Measurements from ENCODE around the gene CFAP161. TPM values are rescaled to one million over a fixed set of nuclear protein-coding genes. Genes with fewer than 3 reads are reported as not detected.

The CFAP161 gene, protein sequence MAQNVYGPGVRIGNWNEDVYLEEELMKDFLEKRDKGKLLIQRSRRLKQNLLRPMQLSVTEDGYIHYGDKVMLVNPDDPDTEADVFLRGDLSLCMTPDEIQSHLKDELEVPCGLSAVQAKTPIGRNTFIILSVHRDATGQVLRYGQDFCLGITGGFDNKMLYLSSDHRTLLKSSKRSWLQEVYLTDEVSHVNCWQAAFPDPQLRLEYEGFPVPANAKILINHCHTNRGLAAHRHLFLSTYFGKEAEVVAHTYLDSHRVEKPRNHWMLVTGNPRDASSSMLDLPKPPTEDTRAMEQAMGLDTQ
- total RNA-seq, result 0.94 TPM
- long read RNA-seq, result 0 reads

GRCh38 chr15:81133782-81134461 lies at the start of gene CFAP161:
TSS of gene CFAP161 (plus strand) at chr15:81134270. CDS start at chr15:81134330, 60 bp downstream.
- peak; percentile 92 for DNase-seq
- intact Hi-C loops (cut with micrococcal nuclease), result no loop called here
- ATAC-seq, result peak; percentile 98

DNA sequence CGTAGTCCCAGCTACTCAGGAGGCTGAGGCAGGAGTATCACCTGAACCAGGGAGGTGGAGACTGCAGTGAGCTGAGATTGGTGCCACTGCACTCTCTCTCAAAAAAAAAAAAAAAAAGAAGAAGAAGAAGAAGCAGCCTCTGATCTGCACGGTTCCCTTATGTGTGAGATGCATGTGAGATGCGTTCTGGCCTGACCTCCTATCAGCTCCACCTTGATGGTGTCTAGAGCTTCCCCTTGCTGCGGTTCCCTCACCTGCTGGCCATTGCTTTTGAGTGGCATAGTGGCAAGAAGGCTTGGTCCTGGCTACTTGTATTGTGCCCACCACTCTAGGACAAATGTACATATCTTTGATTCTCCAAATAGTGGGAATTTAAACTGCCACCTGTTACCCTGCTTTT lies 49.4 kb upstream of the CFAP161 start:
- DNase-seq, result no peak
- ATAC-seq, result no peak
- intact Hi-C loops (cut with micrococcal nuclease), result no loop called here

DNA sequence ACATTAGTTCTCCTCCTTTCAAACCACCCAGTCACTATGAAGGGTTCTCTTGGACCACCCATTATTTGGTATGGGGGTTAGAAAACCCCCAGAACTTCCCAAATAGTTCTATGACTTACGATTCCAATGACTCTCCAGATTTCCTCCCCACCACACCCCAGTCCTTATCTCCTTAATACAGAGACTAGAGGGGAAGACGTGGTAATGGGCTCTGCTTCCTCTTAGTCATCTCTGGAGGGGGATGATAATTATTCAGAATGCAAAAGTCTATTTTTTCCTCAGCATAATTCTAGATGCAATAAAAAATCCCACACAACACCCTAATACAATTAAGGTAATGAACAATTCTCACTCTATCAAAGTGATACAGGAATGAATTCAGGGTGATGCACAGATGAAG lies 48.9 kb upstream of the CFAP161 start:
- intact Hi-C loops (cut with micrococcal nuclease), result no loop called here
- ATAC-seq (no peak), DNase-seq (no peak)

GRCh38 chr15:81085898-81086297 lies 48.2 kb upstream of the CFAP161 start:
- DNase-seq (no peak), ATAC-seq (no peak)
- intact Hi-C loops (cut with micrococcal nuclease), result no loop called here

GRCh38 chr15:81087066-81087465 lies 47.0 kb upstream of the CFAP161 start:
- ATAC-seq (no peak), DNase-seq (no peak)
- intact Hi-C loops (cut with micrococcal nuclease), result no loop called here

DNA sequence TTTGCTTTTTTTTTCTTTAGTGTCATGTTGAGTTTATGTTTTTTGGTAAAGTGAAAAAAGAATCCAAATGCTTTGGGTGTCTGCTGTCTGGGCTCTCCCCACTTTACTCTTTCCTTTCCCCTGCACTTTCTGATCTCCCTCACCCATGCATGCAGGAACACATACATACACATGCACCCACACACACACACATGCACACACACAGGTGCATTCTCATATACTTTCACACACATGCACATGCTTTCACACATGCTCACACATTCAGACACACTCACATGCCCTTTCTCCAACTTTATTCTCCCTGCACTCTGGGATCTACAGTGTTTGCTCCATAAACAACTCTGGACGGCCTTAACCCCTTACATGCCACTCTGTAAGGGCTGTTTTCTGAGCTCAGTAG lies 46.4 kb upstream of the CFAP161 start:
- intact Hi-C loops (cut with micrococcal nuclease), result no loop called here
- ATAC-seq (no peak), DNase-seq (no peak)

GRCh38 chr15:81088470-81089013 lies 45.5 kb upstream of the CFAP161 start:
- ATAC-seq (no peak), DNase-seq (no peak)
- intact Hi-C loops (cut with micrococcal nuclease), result no loop called here

- ATAC-seq, result peak; percentile 94
- intact Hi-C loops (cut with micrococcal nuclease), result no loop called here
- no peak for DNase-seq
These were observed 42.0 kb upstream of the CFAP161 start for GRCh38 chr15:81091889-81092558.

DNA sequence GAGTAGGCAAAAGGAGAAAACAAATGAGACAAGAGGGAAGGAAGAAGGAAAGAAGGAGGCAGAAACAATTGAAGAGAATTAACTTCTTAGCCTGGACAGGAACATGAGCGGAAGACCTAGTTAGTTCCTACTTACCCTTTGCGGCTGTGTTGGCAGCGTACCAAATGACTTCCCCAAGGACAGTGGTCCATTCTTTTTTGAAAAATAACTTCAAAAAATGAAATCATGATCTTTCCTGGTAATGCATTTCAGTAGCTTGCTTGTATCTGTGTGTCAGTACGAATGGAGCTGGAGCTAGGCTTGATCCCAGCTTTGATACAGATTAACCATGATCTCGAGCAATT lies 41.5 kb upstream of the CFAP161 start:
- ATAC-seq (peak; percentile 37), DNase-seq (peak; percentile 43)
- intact Hi-C loops (cut with micrococcal nuclease), result no loop called here

- intact Hi-C loops (cut with micrococcal nuclease), result no loop called here
- DNase-seq, result no peak
- no peak for ATAC-seq
These were observed 40.1 kb upstream of the CFAP161 start for GRCh38 chr15:81093961-81094360.

DNA sequence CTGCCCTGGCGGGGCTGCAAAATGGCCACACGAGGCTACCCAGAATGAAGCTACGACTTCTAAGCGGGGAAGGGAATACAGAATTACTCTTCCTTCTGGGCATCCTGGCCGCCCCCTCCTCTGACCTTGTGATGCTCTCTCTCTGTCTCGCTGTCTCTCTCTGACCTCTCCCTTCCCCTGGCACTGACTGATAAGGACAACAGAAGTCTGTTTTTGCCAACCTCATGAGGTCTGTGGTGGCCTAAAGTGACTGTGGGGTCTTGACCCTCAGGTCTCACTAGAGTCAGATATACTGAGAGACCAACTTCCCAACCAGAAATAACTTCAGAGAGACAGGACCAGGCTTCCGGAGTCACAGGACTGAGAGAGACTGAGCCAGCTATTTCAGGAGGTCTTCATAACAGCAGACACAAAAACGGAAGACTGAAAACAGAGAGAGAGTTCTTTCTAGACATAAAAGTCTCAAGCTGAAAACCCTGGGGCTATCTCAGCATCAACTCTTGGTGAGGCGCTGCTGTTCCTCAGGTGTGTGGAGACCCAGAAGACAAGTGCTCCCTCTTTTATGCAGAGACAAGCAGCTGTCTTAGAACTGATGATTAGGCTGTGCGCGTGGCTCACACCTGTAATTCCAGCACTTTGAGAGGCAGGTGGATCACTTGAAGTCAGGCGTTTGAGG lies 38.2 kb upstream of the CFAP161 start:
- intact Hi-C loops (cut with micrococcal nuclease), result no loop called here
- DNase-seq (no peak), ATAC-seq (no peak)

DNA sequence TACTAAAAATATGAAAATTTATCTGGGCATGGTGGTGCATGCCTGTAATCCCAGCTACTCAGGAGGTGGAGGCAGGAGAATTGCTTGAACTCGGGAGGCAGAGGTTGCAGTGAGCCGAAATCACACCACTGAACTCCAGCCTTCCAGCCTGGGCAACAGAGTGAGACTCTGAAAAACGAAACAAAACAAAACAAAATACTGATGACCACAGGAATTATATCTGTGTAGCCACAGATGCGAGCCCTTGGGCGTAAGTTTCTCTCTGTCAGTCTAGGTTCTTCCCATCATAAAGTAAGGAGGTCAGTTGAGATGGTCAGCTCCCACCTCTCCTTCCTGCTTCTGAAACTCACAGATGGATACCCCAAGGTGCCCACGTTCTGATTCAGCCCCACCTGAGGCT lies 37.7 kb upstream of the CFAP161 start:
- DNase-seq (no peak), ATAC-seq (no peak)
- intact Hi-C loops (cut with micrococcal nuclease), result no loop called here

DNA sequence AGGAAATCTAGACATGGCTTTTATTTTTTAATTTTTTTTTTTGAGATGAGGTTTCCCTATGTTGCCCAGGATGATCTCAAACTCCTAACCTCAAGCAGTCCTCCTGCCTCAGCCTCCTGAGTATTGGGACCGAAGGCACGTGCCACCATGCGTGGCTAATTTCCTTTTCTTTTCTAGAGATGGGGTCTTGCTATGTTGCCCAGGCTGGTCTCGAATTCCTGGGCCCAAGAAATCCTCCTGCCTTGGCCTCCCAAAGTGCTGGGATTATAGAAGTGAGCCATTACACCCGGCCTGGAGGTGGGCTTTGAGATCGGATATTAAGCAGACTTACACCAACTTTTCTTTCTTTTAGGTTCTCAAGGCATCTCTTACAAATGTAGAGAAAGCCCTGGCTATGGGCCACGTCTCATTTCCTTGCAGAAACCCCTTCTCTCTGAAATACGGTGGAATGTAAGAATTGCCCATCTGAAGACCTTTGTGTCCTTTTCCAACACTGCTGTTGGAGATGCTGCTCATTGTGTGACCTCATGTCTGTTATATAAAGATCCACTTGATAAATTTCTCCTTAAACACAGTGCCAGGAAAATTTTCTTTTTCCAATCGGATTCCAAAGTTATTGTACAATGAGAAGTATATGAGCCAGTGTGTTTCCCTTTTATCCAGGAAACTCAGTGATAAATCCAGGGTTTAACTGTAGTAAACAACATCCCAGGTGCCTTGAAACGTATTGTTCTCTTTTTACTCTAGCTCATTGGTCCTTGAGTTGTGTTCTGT lies 36.8 kb upstream of the CFAP161 start:
- DNase-seq (no peak), ATAC-seq (peak; percentile 6)
- intact Hi-C loops (cut with micrococcal nuclease), result no loop called here

- DNase-seq (no peak), ATAC-seq (peak; percentile 20)
- intact Hi-C loops (cut with micrococcal nuclease), result no loop called here
These were observed 36.2 kb upstream of the CFAP161 start for GRCh38 chr15:81097890-81098280.

DNA sequence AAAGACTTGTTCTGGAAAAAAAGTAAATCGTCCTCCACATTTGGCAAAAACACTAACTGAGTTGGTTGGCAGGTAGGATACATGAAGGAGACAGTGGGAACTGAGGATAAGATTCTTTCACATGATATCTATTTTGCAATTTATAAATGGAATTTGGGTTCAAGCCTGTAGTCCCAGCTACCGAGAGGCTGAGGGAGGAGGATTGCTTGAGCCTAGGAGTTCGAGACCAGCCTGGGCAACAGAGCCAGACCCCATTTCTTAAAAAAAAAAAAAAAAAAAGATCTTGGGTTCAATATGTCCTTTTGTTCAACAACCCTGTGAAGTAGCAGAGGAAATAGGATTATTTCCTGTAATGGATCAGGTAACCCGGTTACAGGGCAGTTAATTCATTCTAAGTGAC lies 35.7 kb upstream of the CFAP161 start:
- ATAC-seq, result no peak
- intact Hi-C loops (cut with micrococcal nuclease), result no loop called here

DNA sequence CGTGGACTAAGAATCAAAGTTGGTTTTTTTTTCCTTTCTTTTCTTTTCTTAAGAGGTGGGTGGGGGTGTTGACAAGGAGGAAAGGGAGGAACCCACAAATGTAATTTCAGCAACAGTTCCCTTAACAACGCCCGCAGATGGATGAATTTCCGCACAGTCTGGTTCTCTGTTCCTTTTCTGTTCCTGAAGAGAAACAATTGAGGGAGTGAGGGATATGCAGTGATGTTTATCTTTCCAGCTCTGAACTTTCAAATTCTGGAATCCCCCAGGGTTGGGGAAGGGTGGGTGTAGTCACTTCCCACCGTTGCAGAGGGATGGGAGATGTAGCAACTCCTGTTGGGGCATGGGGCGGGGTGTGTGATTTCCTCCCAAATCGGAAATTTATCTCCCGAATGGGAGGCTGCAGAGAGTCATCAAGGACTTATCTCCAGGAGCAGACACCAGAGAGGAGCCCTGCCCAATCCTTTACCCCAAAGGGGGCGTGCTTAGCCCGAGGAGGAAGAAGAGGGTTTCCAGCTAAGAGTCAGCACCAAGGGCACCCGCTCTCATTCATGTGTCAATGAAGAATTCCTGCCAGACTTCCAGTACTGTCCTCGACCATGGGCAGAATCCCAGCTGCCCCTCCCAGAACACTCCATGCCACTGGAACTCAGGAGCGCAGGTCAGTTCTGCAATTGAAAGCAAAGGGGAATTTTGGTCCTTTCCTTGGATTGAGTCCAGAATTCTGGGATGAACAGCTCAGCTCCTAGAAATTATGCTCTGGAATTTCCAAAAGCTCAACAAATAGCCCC lies 35.0 kb upstream of the CFAP161 start:
- peak; percentile 46 for DNase-seq
- intact Hi-C loops (cut with micrococcal nuclease), result no loop called here
- peak; percentile 81 for ATAC-seq

More for the DNA sequence above, 35.7 kb upstream of the CFAP161 start:
- no peak for DNase-seq

DNA sequence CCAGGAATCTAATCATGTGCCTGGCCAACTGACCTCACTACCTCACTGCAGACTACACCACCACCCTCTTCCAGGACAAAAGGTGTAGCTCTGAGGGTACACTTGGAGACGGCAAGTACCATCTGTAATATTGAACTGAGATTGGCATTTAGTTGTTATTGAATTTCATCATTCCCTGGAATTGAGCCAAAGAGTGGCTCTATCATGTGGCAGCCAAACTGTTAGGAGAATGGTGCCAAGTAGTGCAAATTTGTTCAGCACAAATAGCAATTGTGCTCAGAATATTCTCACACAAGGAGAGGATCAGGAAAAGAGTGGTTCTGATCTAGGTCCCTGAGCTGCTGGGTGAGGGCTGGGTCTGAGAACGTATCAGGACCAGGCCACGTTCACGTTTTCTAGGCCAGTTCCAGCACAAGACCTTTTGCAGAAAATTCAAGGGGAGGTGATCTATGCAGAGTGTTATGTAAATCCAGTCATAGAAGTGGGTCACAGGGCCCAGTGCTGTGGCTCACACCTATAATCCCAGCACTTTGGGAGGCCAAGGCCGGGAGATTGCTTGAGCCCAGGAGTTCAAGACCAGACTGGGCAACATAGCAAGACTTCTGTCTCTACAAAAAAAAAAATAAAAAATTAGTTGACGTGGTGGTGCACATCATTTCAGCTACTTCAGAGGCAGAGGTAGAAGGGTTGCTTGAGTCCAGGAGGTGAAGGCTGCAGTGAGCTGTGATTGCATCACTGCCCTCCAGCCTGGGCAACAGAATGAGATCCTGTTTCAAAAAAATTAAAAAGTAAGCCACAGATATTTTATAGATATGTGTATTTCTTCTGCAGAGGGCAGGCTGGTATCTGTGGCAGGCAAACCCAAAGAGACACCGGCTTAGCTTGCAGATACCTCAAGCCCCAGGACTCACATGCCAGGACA lies 31.9 kb upstream of the CFAP161 start:
- intact Hi-C loops (cut with micrococcal nuclease), result loop anchor here (10.0 kb wide), 1 partner anchor 97 kb away; the partner anchor contains the start of gene TLNRD1
- ATAC-seq (no peak), DNase-seq (no peak)

All from left ventricle myocardium superior (tissue), 1 donor.